IMR-90 (cell line): Measurements from ENCODE around the gene SDK1. TPM values are rescaled to one million over a fixed set of nuclear protein-coding genes. Genes with fewer than 3 reads are reported as not detected.

Experiments
- ATAC-seq: fragments of 200-7000 bp; cut with Tn5 transposase; 2 replicates; pipeline ENCODE4 v1.9.1; 2020; ENCODE audit warnings: low read depth, mild to moderate bottlenecking, moderate library complexity
- BruUV-seq: library from RNA; stranded (reverse); fragments of 400-500 nt; replicated peaks from 2 replicates; lab custom pipeline; 2021; lab: Mats Ljungman, UMichigan
- CTCF ChIA-PET: fragments of 300-600 bp; formaldehyde crosslinking; extraction: SDS; loops from one replicate; lab custom pipeline; 2021; ENCODE audit warnings: antibody characterized with exemption; lab: Yijun Ruan, JAX
- POLR2A ChIA-PET: fragments of 300-600 bp; sonication (Branson Sonifier 250); formaldehyde crosslinking; loops from one replicate; lab custom pipeline; 2022; ENCODE audit warnings: antibody characterized with exemption; ENCODE audit not compliant: unreplicated experiment; lab: Charles Lee
- DNase-seq: peaks from one replicate; pipeline ENCODE4 v3.0.0; 2013
- H2AFZ ChIP-seq: replicated peaks from 2 replicates; pipeline ENCODE3; 2013; ENCODE audit warnings: low read length, mild to moderate bottlenecking; ENCODE audit not compliant: poor library complexity
- H2AK5ac ChIP-seq: 2 replicates; pipeline ENCODE4 v1.6.1; 2013; ENCODE audit warnings: low read depth, low read length, inconsistent platforms
- H2AK9ac ChIP-seq: replicated peaks from 2 replicates; pipeline ENCODE3; 2013; ENCODE audit warnings: mild to moderate bottlenecking, low read depth, low read length, moderate library complexity; ENCODE audit not compliant: poor library complexity
- H2BK120ac ChIP-seq: 2 replicates; pipeline ENCODE4 v1.6.1; 2013; ENCODE audit warnings: low read depth, low read length, inconsistent platforms
- H2BK15ac ChIP-seq: 3 replicates; pipeline ENCODE4 v1.6.1; 2013; ENCODE audit warnings: low read depth, low read length, inconsistent platforms
- H2BK20ac ChIP-seq: 2 replicates; pipeline ENCODE4 v1.6.1; 2013; ENCODE audit warnings: low read depth, mild to moderate bottlenecking, inconsistent platforms, low read length, moderate library complexity
- H2BK5ac ChIP-seq: 2 replicates; pipeline ENCODE4 v1.6.1; 2013; ENCODE audit warnings: mild to moderate bottlenecking, low read depth, low read length, inconsistent platforms; ENCODE audit not compliant: poor library complexity, severe bottlenecking
- H3K14ac ChIP-seq: replicated peaks from 2 replicates; pipeline ENCODE4 v1.6.1; 2013; ENCODE audit warnings: low read depth, low read length, inconsistent platforms
- H3K18ac ChIP-seq: 2 replicates; pipeline ENCODE4 v1.6.1; 2013; ENCODE audit warnings: low read depth, low read length, control low read depth
- H3K23ac ChIP-seq: 2 replicates; pipeline ENCODE4 v1.6.1; 2013; ENCODE audit warnings: low read depth, low read length, inconsistent platforms
- H3K27ac ChIP-seq: 2 replicates; pipeline ENCODE4 v1.5.1; 2013; ENCODE audit warnings: mild to moderate bottlenecking, control low read depth, low read length; ENCODE audit not compliant: insufficient read depth
- H3K27me3 ChIP-seq: 2 replicates; pipeline ENCODE4 v1.6.1; 2013; ENCODE audit warnings: low read length; ENCODE audit not compliant: control insufficient read depth, insufficient read depth
- H3K36me3 ChIP-seq: 2 replicates; pipeline ENCODE4 v1.6.1; 2013; ENCODE audit warnings: low read length, mixed read lengths; ENCODE audit not compliant: control insufficient read depth, insufficient read depth
- H3K4ac ChIP-seq: 2 replicates; pipeline ENCODE4 v1.6.1; 2013; ENCODE audit warnings: low read depth, low read length, inconsistent platforms
- H3K4me1 ChIP-seq: 2 replicates; pipeline ENCODE4 v1.6.1; 2013; ENCODE audit warnings: low read length, mixed read lengths; ENCODE audit not compliant: control insufficient read depth, insufficient read depth
- H3K4me2 ChIP-seq: 2 replicates; pipeline ENCODE4 v1.6.1; 2013; ENCODE audit warnings: low read depth, mild to moderate bottlenecking, control low read depth, low read length, moderate library complexity
- H3K4me3 ChIP-seq: 2 replicates; pipeline ENCODE4 v1.5.1; 2013; ENCODE audit warnings: low read depth, mild to moderate bottlenecking, control low read depth, low read length, moderate library complexity; ENCODE audit not compliant: insufficient read depth
- H3K56ac ChIP-seq: 2 replicates; pipeline ENCODE4 v1.6.1; 2013; ENCODE audit warnings: low read length, inconsistent platforms; ENCODE audit not compliant: insufficient read depth; ENCODE audit errors: extremely low read depth
- H3K79me1 ChIP-seq, 2 experiments: 2 replicates each; pipeline ENCODE4 v1.6.1; 2013; ENCODE audit warnings: low read length in 2 of 2, inconsistent platforms in 1 of 2, low read depth in 1 of 2
- H3K9ac ChIP-seq: 2 replicates; pipeline ENCODE4 v1.6.1; 2013; ENCODE audit warnings: low read depth, low read length, control low read depth
- H3K9me1 ChIP-seq: 2 replicates; pipeline ENCODE4 v1.6.1; 2013; ENCODE audit warnings: low read length, inconsistent platforms; ENCODE audit not compliant: insufficient read depth
- H3K9me3 ChIP-seq: 2 replicates; pipeline ENCODE4 v1.6.1; 2013; ENCODE audit warnings: low read length; ENCODE audit not compliant: control insufficient read depth, insufficient read depth
- H4K20me1 ChIP-seq: 2 replicates; pipeline ENCODE4 v1.6.1; 2013; ENCODE audit warnings: low read length, inconsistent platforms; ENCODE audit not compliant: insufficient read depth
- H4K5ac ChIP-seq: 2 replicates; pipeline ENCODE4 v1.6.1; 2013; ENCODE audit warnings: mild to moderate bottlenecking, low read depth, low read length, control low read depth
- H4K8ac ChIP-seq, 2 experiments: 2 replicates each; pipeline ENCODE4 v1.6.1; 2013; ENCODE audit warnings: low read depth in 2 of 2, low read length in 2 of 2, control low read depth in 1 of 2, inconsistent platforms in 1 of 2
- H4K91ac ChIP-seq: 2 replicates; pipeline ENCODE4 v1.6.1; 2013; ENCODE audit warnings: low read depth, low read length, inconsistent platforms; ENCODE audit not compliant: insufficient read depth
- CEBPB ChIP-seq: IDR thresholded peaks from 2 replicates; pipeline ENCODE4 v1.6.1; 2012; ENCODE audit warnings: low read depth, low read length, improper control_type of control experiment
- CTCF ChIP-seq: conservative IDR thresholded peaks from 2 replicates; pipeline ENCODE4 v1.5.1; 2012; ENCODE audit warnings: mild to moderate bottlenecking, low read depth, low read length, improper control_type of control experiment
- FOS ChIP-seq: fragments of 150-350 bp; IDR thresholded peaks from 2 replicates; pipeline ENCODE4 v1.6.1; 2016; ENCODE audit warnings: low read depth, low read length
- MAFK ChIP-seq: IDR thresholded peaks from 2 replicates; pipeline ENCODE4 v1.6.1; 2012; ENCODE audit warnings: low read depth, low read length, improper control_type of control experiment
- MAZ ChIP-seq: IDR thresholded peaks from 2 replicates; pipeline ENCODE4 v1.6.1; 2012; ENCODE audit warnings: low read depth, mild to moderate bottlenecking, low read length, improper control_type of control experiment, moderate library complexity, borderline replicate concordance
- MXI1 ChIP-seq: IDR thresholded peaks from 2 replicates; pipeline ENCODE4 v1.6.1; 2012; ENCODE audit warnings: low read depth, mild to moderate bottlenecking, low read length, moderate library complexity, borderline replicate concordance
- POLR2A ChIP-seq: IDR thresholded peaks from 2 replicates; pipeline ENCODE4 v1.6.1; 2012; ENCODE audit warnings: mild to moderate bottlenecking, low read depth, low read length
- RAD21 ChIP-seq: IDR thresholded peaks from 2 replicates; pipeline ENCODE4 v1.6.1; 2012; ENCODE audit warnings: low read length, improper control_type of control experiment
- RCOR1 ChIP-seq: IDR thresholded peaks from 2 replicates; pipeline ENCODE4 v1.6.1; 2012; ENCODE audit warnings: mild to moderate bottlenecking, low read length, improper control_type of control experiment; ENCODE audit not compliant: insufficient replicate concordance
- RFX5 ChIP-seq: IDR thresholded peaks from 2 replicates; pipeline ENCODE4 v1.8.0; 2012; ENCODE audit warnings: low read depth, mild to moderate bottlenecking, low read length, moderate library complexity
- SMC3 ChIP-seq: fragments of 150-350 bp; IDR thresholded peaks from 2 replicates; pipeline ENCODE4 v1.6.1; 2016; ENCODE audit warnings: low read depth, mild to moderate bottlenecking, antibody characterized with exemption, low read length, moderate library complexity
- WGBS, 2 experiments: methylation state at CpG; one replicate each; pipeline versions ENCODE4 v1.1.5 to v1.1.7; 2013; ENCODE audit warnings: missing lambda C conversion rate in 2 of 2; ENCODE audit not compliant: insufficient read length in 1 of 2; ENCODE audit errors: extremely low coverage in 2 of 2; 5-methylcytosine and 5-hydroxymethylcytosine counted together
- dilution Hi-C: fragments of 300-500 bp; cut with HindIII; formaldehyde crosslinking; loops from one replicate; pipeline ENCODE4 v1.14.3; 2018; ENCODE audit warnings: low sequenced_read_pairs; ENCODE audit not compliant: unreplicated experiment
- in situ Hi-C: fragments of 300-500 bp; cut with MboI; formaldehyde crosslinking; loops from 3 replicates; pipeline ENCODE4 v1.14.3; 2019; ENCODE audit warnings: low sequenced_read_pairs, inconsistent platforms, mixed read lengths
- intact Hi-C: fragments of 100-400 bp; cut with micrococcal nuclease; formaldehyde crosslinking; loops from 2 replicates; pipeline ENCODE4 v1.10.0; 2022
- polyA plus RNA-seq, 3 experiments: library from polyadenylated mRNA; depleted of rRNA; stranded (reverse); fragments of >200 nt; gene quantifications; 2 replicates each; pipeline ENCODE4 v1.2.3, GENCODE V29; 2012; ENCODE audit warnings: low replicate concordance in 1 of 3
- total RNA-seq: library from RNA; depleted of rRNA; stranded (reverse); fragments of >200 nt; gene quantifications from 2 replicates; pipeline ENCODE4 v1.2.3, GENCODE V29; 2012
- TF ChIP-seq, protein P1 (sequence below): fragments of 150-350 bp; IDR thresholded peaks from 2 replicates; pipeline ENCODE4 v1.6.1; 2016; ENCODE audit warnings: low read depth, mild to moderate bottlenecking, low read length, moderate library complexity, borderline replicate concordance

SDK1 gene
- total and polyA plus RNA-seq, 2 of the 4 experiments (the other 2 are of a cell fraction) = 1.5 to 1.6 TPM

- no peak for TF ChIP-seq MAZ
Measured at GRCh38 chr7:4233621-4234497, 932.8 kb downstream of the SDK1 start (continued).

GRCh38 chr7:4234498-4234855 lies 933.4 kb downstream of the SDK1 start:
- Histone ChIP-seq H2BK20ac (no peak overlapping the region), H3K9me1 (no peaks in the 10 kb centered on the region), H3K27ac (no peak overlapping the region), H3K4me2 (no peak overlapping the region), H2AK9ac (no peak overlapping the region), H4K20me1 (no peaks in the 10 kb centered on the region), H3K4ac (no peak overlapping the region), H2AK5ac (no peak overlapping the region), H3K79me1 (no peaks in the 10 kb centered on the region), H3K18ac (no peak overlapping the region), H3K9me3 (peaks cover 3% of the 10 kb centered on the region; the same call in 1 of the 2 replicates), H2BK120ac (no peak overlapping the region), H3K4me3 (no peak overlapping the region), H4K91ac (no peak overlapping the region), H3K36me3 (no peaks in the 10 kb centered on the region), H3K9ac (no peak overlapping the region), H3K27me3 (no peaks in the 10 kb centered on the region), H3K56ac (no peak overlapping the region), H3K4me1 (no peaks in the 10 kb centered on the region), H2BK15ac (no peak overlapping the region), H4K8ac (no peak overlapping the region), H2BK5ac (no peak overlapping the region), H3K23ac (no peak overlapping the region), H2AFZ (no peak overlapping the region), H4K5ac (no peak overlapping the region), H3K14ac (no peak overlapping the region)
- intact Hi-C loops = no loop called here
- dilution Hi-C loops = no loop called here
- ChIA-PET POLR2A (no interaction called here), CTCF (no interaction called here)
- TF ChIP-seq FOS (no peak), MAFK (no peak), SMC3 (no peak), POLR2A (no peak), MAZ (no peak), RAD21 (no peak), CTCF (no peak), CEBPB (no peak), RFX5 (no peak), MXI1 (no peak), RCOR1 (no peak)
- TF ChIP-seq, protein P1, sequence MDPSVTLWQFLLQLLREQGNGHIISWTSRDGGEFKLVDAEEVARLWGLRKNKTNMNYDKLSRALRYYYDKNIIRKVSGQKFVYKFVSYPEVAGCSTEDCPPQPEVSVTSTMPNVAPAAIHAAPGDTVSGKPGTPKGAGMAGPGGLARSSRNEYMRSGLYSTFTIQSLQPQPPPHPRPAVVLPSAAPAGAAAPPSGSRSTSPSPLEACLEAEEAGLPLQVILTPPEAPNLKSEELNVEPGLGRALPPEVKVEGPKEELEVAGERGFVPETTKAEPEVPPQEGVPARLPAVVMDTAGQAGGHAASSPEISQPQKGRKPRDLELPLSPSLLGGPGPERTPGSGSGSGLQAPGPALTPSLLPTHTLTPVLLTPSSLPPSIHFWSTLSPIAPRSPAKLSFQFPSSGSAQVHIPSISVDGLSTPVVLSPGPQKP = no peak
- no peak for ATAC-seq
- in situ Hi-C loops = no loop called here
- no TSS peak for BruUV-seq
- DNase-seq = no peak
- WGBS, 2 experiments = no CpG with 5 or more reads among the region's 12 CpGs
